Activated naive CD4-positive, alpha-beta T cell treated with anti-CD3 and anti-CD28 coated beads, Interleukin-2, amount 50 U/mL, for 72 hours (primary cell): Measurements from ENCODE around the gene NUP58. TPM values are rescaled to one million over a fixed set of nuclear protein-coding genes. Genes with fewer than 3 reads are reported as not detected.

Experiments
- ATAC-seq, 2 donors: fragments of 150-1000 bp; cut with Tn5 transposase; 2 replicates each; pipeline ENCODE4 v1.10.0; 2021; ENCODE audit warnings: mild to moderate bottlenecking in 2 of 2, moderate library complexity in 2 of 2
- DNase-seq, 2 donors: peaks; one replicate each; pipeline ENCODE4 v3.0.0; 2021 to 2022; ENCODE audit warnings: low spot score in 2 of 2
- H3K27ac Mint-ChIP-seq, 2 donors: one replicate each; pipeline ENCODE4 v1.8.0; 2022; ENCODE audit warnings: mild to moderate bottlenecking in 2 of 2, mixed read lengths in 2 of 2
- H3K36me3 Mint-ChIP-seq, 2 donors: one replicate each; pipeline ENCODE4 v1.8.0; 2022; ENCODE audit warnings: mixed read lengths in 2 of 2
- H3K9me3 Mint-ChIP-seq, 2 donors: one replicate each; pipeline ENCODE4 v1.8.0; 2022; ENCODE audit warnings: mixed read lengths in 2 of 2
- total RNA-seq, 2 donors: library from RNA; stranded (reverse); gene quantifications; one replicate each; pipeline ENCODE4 v1.2.3, GENCODE V29; 2022

The NUP58 gene
- 100 to 1,000 TPM in 1 of 2 donors, 10 to 100 TPM in 1; 98.7 to 138 TPM for total RNA-seq

DNA sequence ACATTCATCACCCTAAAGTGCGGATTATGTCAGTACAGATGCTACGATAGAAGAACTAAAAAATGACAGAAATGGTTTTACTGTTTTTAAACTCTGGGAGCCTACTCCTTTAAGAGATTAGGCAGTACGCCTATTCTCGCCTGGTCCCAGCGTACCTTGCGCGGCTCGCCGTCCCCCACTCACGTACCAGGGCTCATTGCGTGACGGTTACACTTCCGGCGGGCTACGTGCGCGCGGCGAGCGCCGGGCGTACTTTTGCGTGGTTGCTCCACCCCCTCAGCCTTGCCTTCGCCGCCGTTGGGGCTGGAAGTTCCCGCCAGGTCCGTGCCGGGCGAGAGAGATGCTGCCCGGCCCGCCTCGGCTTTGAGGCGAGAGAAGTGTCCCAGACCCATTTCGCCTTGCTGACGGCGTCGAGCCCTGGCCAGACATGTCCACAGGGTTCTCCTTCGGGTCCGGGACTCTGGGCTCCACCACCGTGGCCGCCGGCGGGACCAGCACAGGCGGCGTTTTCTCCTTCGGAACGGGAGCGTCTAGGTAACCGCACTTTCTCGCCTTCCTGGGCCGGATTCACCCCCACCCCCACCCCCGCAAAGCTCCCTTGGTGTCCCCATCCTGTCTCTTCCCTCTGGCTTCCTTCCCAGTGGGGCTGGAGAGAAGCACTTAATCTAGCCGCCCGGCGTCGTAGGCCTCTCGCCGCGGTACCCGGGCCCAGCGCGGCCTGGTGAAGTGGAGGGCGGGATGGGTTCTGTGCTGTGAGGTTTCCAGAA is at the start of gene NUP58:
Gene NUP58, plus strand, starts transcription at position 279 of the 767 bp plus-strand sequence. Its CDS starts 149 bp downstream, at position 428.
- peak within 1 kb of the TSS; percentile 95 for H3K27ac Mint-ChIP-seq
- ATAC-seq (peak; percentile 99), DNase-seq (peak; percentile 90)
- peaks cover 22 to 28% of the 10 kb centered on the region in 2 donors for H3K36me3 Mint-ChIP-seq
- no peaks in the 10 kb centered on the region for H3K9me3 Mint-ChIP-seq

DNA sequence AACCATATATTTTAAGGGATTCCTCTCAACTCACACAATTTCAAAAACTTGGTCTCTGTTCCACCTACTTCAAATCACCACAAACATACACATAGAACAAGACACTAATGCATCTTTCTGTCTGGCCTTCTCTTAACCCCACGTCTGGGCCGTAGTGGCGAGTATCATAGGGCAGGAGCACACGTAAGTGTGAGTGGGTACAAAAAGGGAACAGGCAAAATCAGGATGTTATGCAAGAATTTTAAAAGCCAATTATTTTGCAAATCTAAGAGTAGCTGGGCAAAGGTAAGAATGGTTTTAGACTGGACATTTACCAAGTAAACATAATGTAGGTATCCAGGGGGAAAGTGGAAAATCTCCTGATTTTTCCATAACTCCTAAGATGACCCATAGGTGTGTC is 49.2 kb upstream of the NUP58 start:
- H3K9me3 Mint-ChIP-seq: no peaks in the 10 kb centered on the region
- H3K36me3 Mint-ChIP-seq: no peaks in the 10 kb centered on the region
- H3K27ac Mint-ChIP-seq: no peak overlapping the region
- ATAC-seq: no peak
- no peak for DNase-seq

DNA sequence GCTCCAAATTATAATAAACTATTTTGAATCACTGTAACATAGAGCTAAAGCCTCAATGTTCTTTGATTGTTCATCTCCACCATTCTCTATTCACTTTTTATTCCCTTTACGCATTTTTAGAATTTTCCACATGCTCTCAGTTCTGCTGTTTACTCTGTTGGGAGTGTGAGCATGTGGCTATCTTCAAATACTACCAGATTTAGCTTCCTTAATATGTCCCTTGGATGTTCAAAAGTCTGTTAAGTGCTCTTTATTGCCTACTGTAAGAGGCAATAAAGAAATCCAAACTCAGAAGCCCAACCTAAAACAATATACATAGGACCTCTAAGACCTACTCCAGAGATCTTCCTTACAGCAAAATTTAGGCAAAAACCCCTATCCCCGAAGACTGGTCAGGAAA is 48.7 kb upstream of the NUP58 start:
- Mint-ChIP-seq H3K9me3 (no peaks in the 10 kb centered on the region), H3K27ac (no peak overlapping the region), H3K36me3 (no peaks in the 10 kb centered on the region)
- DNase-seq: no peak
- ATAC-seq: no peak

DNA sequence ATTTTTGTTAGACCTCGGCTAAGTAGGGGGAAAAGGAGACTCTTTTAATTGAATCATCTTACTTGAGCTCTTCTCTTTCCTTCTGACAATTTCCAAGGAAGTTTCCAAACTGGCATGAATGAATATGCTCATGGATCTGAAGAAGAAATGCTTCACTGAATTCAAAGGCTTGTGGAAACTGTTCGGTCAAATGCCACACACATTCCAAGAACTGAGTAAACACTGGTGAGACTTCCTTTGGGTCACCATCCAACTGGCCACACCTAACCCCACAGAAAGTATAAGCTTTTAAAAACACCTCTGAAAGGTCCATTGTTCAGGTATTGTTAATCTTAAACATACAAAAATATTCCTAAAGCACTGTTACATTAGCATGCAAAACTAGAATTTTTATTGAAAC is 47.7 kb upstream of the NUP58 start:
- H3K36me3 Mint-ChIP-seq: no peaks in the 10 kb centered on the region
- ATAC-seq (no peak), DNase-seq (no peak)
- H3K27ac Mint-ChIP-seq: no peak overlapping the region
- H3K9me3 Mint-ChIP-seq: no peaks in the 10 kb centered on the region

- H3K27ac Mint-ChIP-seq: no peak overlapping the region
- ATAC-seq (no peak), DNase-seq (no peak)
- H3K9me3 Mint-ChIP-seq: no peaks in the 10 kb centered on the region
- H3K36me3 Mint-ChIP-seq: peaks cover 0 to 5% of the 10 kb centered on the region in 2 donors
Measured at GRCh38 chr13:25262261-25262660, 39.2 kb upstream of the NUP58 start.

DNA sequence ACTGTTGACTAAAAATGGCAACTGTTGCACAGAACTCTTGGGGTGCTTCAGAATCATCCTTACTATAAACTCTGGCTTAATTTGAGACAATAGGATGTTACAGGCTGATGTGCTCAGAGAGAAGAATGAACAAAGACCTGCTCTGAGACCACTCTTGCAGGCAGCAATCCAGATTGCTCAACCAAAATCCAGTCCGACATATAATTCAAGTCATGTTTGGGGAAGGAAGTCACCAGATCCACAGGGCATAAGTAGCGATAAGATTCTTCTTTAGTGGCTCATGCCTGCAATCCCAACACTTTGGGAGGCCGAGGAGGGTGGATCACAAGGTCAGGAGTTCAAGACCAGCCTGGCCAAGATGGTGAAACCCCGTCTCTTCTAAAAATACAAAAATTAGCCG is 34.7 kb upstream of the NUP58 start:
- H3K36me3 Mint-ChIP-seq: no peaks in the 10 kb centered on the region
- H3K27ac Mint-ChIP-seq: no peak overlapping the region
- H3K9me3 Mint-ChIP-seq: no peaks in the 10 kb centered on the region
- DNase-seq: no peak
- ATAC-seq: no peak

GRCh38 chr13:25267715-25268114 is 33.7 kb upstream of the NUP58 start:
- DNase-seq (no peak), ATAC-seq (peak; percentile 35 to 66)
- H3K27ac Mint-ChIP-seq: no peak overlapping the region
- H3K9me3 Mint-ChIP-seq: no peaks in the 10 kb centered on the region
- H3K36me3 Mint-ChIP-seq: no peaks in the 10 kb centered on the region

GRCh38 chr13:25268561-25268960 is 32.9 kb upstream of the NUP58 start:
- Mint-ChIP-seq H3K9me3 (no peaks in the 10 kb centered on the region), H3K27ac (no peak overlapping the region), H3K36me3 (no peaks in the 10 kb centered on the region)
- DNase-seq: no peak
- ATAC-seq: no peak

DNA sequence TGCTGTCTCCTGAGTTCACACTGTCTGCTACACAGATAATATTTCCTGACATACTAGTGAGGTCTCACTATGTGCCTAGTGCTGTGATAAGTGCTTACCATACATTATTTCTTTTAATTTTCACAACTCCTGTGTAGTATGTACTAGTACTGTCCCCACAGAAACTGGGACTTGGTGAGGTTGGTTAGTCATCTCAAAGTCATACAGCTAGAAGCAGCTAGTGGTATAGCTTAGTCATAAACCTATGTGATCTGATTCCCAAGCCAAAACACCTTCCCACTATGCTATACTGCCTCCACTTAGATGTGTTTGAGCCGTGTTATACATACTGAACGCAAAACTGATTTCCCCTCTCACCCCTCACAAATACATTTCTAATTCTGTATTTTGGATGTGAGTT is 24.7 kb upstream of the NUP58 start:
- H3K27ac Mint-ChIP-seq: no peak overlapping the region
- no peaks in the 10 kb centered on the region for H3K9me3 Mint-ChIP-seq
- peak; percentile 94 to 95 for ATAC-seq

GRCh38 chr13:25280396-25280795 is 21.0 kb upstream of the NUP58 start:
- DNase-seq: no peak
- no peak for ATAC-seq
- Mint-ChIP-seq H3K36me3 (peaks cover 0 to 5% of the 10 kb centered on the region in 2 donors), H3K9me3 (no peaks in the 10 kb centered on the region), H3K27ac (no peak overlapping the region)

More for the DNA sequence above, 24.7 kb upstream of the NUP58 start:
- no peak for DNase-seq
- H3K36me3 Mint-ChIP-seq: peaks cover 0 to 5% of the 10 kb centered on the region in 2 donors

GRCh38 chr13:25281193-25281934 is 20.1 kb upstream of the NUP58 start:
- peaks cover 2 to 8% of the 10 kb centered on the region in 2 donors for H3K36me3 Mint-ChIP-seq
- peak overlapping the region; percentile 33 to 78 for H3K27ac Mint-ChIP-seq
- H3K9me3 Mint-ChIP-seq: no peaks in the 10 kb centered on the region
- DNase-seq (peak in 1 of 2 donors; percentile 17), ATAC-seq (peak; percentile 68 to 77)

DNA sequence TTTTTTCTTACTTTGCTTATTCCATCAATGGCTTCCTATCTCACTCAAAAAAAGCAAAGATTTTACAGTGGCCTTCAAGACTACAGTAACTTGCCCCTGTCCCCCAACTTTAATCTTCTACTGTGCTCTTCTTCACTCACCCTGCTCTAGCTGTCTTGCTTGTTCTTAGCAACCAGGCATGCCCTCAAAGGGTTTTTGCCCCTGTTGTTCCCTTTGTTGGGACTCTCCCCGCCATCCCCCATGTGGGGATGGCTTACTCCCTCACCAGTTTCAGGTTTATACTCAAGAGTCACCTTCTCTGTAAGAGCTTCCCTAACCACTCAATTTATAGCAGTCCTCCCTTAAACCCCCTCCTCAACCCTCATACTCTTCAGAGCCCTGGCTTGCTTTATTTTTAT is 19.5 kb upstream of the NUP58 start:
- peaks cover 6 to 12% of the 10 kb centered on the region in 2 donors for H3K36me3 Mint-ChIP-seq

GRCh38 chr13:25286308-25286968 is 15.0 kb upstream of the NUP58 start:
- peak in 1 of 2 donors; percentile 20 for DNase-seq
- Mint-ChIP-seq H3K9me3 (no peaks in the 10 kb centered on the region), H3K36me3 (peaks cover 6 to 7% of the 10 kb centered on the region in 2 donors), H3K27ac (peak overlapping the region; percentile 92 to 99)
- peak; percentile 30 to 39 for ATAC-seq

More for the DNA sequence above, 19.5 kb upstream of the NUP58 start:
- DNase-seq (peak in 1 of 2 donors; percentile 60), ATAC-seq (peak; percentile 54 to 68)
- no peaks in the 10 kb centered on the region for H3K9me3 Mint-ChIP-seq
- peak overlapping the region; percentile 15 to 78 for H3K27ac Mint-ChIP-seq

DNA sequence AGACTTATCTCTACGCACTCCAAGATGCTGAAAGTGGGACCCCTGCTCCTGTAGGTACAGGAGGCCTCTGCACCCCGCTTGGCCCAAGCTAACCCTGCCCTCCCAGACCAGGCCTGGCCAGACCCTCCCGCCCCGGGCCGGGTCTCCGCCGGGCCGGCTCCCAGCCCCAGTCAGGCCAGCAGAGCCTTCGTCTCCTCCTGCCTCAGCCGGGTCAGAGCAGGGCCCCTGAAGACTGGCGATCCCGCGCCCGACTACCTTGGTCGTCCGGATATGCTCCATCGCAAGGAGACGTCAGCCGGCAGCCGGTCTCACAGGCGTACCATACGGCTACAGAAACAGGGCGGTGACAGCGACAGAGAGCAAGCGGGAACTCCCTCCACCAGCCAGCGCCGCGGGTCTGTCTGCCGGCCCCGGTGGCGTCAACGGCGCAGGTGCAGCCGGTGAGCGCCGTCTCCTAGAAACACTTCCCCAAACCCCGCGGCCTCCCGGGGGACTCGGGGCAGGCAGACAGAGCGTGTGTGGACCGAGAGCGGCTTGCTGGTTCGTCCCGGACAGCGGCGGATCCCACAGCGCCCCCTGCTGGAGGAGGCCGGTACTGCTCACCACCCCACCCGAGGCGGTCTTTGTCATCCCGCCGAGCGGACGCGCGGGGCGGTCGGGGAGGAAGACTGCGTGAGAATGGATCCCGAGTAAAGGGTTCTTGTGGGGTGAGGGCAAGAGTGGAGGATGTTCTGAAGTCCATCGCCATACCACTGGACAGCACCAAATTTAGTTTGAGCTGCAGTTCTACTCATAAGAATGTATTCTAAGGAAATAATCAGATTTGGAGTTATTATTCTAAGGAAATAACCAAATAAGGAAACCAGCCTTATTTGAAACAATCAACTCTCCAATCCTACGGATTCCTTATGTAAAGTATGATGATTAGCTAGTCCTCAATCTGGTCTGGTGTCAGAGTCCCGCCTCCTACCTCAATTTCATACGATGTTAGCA is 14.2 kb upstream of the NUP58 start, which contains the start of gene MTMR6:
Gene MTMR6, minus strand, starts transcription at position 520 of the 993 bp plus-strand sequence. Its CDS starts 241 bp downstream, at position 279.
- H3K9me3 Mint-ChIP-seq: no peaks in the 10 kb centered on the region
- peak within 1 kb of the TSS; percentile 92 to 99 for H3K27ac Mint-ChIP-seq
- peak; percentile 91 to 98 for DNase-seq
- H3K36me3 Mint-ChIP-seq: peaks cover 6 to 7% of the 10 kb centered on the region in 2 donors
- ATAC-seq: peak; percentile 90 to 95

DNA sequence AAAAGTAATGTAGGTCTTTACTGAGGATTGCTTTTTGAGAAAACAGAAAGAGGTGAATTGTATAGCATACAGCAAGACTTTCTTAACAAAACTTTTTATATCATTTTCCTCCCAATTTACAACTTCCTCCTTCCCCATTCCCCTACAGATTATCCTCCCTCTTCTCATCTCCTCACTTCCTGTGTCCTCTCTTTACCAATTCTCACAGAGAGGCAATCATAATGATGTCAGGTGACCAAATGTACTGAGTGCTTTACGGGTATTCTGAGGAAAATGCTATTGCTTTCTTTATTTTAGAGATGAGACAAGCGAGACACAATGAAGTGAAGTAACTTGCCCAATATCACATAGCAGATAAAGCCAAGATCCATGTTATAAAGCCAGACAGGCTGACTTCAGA is 12.5 kb upstream of the NUP58 start:
- H3K27ac Mint-ChIP-seq: no peak overlapping the region
- DNase-seq (no peak), ATAC-seq (no peak)
- peaks cover 6 to 7% of the 10 kb centered on the region in 2 donors for H3K36me3 Mint-ChIP-seq
- H3K9me3 Mint-ChIP-seq: no peaks in the 10 kb centered on the region

GRCh38 chr13:25291691-25292090 is 9.7 kb upstream of the NUP58 start:
- Mint-ChIP-seq H3K36me3 (peaks cover 1% of the 10 kb centered on the region in 2 donors), H3K27ac (no peak overlapping the region), H3K9me3 (no peaks in the 10 kb centered on the region)
- ATAC-seq (no peak), DNase-seq (no peak)
